ENCODE results near the gene OPHN1.

The OPHN1 gene

GRCh38 chrX:68429216-68429615 lies 4.1 kb downstream of the OPHN1 start:
- no peak overlapping the region for H3K4me3 ChIP-seq (ENCODE audit: low read depth, low read length)
- no peak for DNase-seq (ENCODE audit: low read depth)
- TF ChIP-seq CTCF (IDR thresholded peaks at IDR 0.05; ENCODE audit: insufficient read depth, low read depth, low read length, missing control alignments), result no peak

- no peak for TF ChIP-seq CTCF (IDR thresholded peaks at IDR 0.05; ENCODE audit: insufficient read depth, low read depth, low read length, missing control alignments)
- no peak for DNase-seq (ENCODE audit: low read depth)
- H3K4me3 ChIP-seq (ENCODE audit: low read depth, low read length), result no peak overlapping the region
Measured at GRCh38 chrX:68428431-68428830, 4.9 kb downstream of the OPHN1 start.

- no peak overlapping the region for H3K4me3 ChIP-seq (ENCODE audit: low read depth, low read length)
- TF ChIP-seq CTCF (IDR thresholded peaks at IDR 0.05; ENCODE audit: insufficient read depth, low read depth, low read length, missing control alignments), result no peak
- no peak for DNase-seq (ENCODE audit: low read depth)
Measured at GRCh38 chrX:68424719-68425118, 8.6 kb downstream of the OPHN1 start.

GRCh38 chrX:68422478-68422877 lies 10.8 kb downstream of the OPHN1 start:
- no peak for TF ChIP-seq CTCF (IDR thresholded peaks at IDR 0.05; ENCODE audit: insufficient read depth, low read depth, low read length, missing control alignments)

GRCh38 chrX:68421636-68422035 lies 11.7 kb downstream of the OPHN1 start:
- no peak for DNase-seq (ENCODE audit: low read depth)
- no peak for TF ChIP-seq CTCF (IDR thresholded peaks at IDR 0.05; ENCODE audit: insufficient read depth, low read depth, low read length, missing control alignments)

More at GRCh38 chrX:68422478-68422877, 10.8 kb downstream of the OPHN1 start:
- no peak overlapping the region for H3K4me3 ChIP-seq (ENCODE audit: low read depth, low read length)
- no peak for DNase-seq (ENCODE audit: low read depth)

GRCh38 chrX:68420559-68420958 lies 12.7 kb downstream of the OPHN1 start:
- no peak for TF ChIP-seq CTCF (IDR thresholded peaks at IDR 0.05; ENCODE audit: insufficient read depth, low read depth, low read length, missing control alignments)
- H3K4me3 ChIP-seq (ENCODE audit: low read depth, low read length), result no peak overlapping the region
- DNase-seq (ENCODE audit: low read depth), result no peak

More at GRCh38 chrX:68421636-68422035, 11.7 kb downstream of the OPHN1 start:
- no peak overlapping the region for H3K4me3 ChIP-seq (ENCODE audit: low read depth, low read length)

- H3K4me3 ChIP-seq (ENCODE audit: low read depth, low read length), result no peak overlapping the region
- TF ChIP-seq CTCF (IDR thresholded peaks at IDR 0.05; ENCODE audit: insufficient read depth, low read depth, low read length, missing control alignments), result no peak
- DNase-seq (ENCODE audit: low read depth), result no peak
Measured at GRCh38 chrX:68419975-68420374, 13.3 kb downstream of the OPHN1 start.

All from GM12865 (cell line).